ENCODE data around the gene OTX2.

DNA sequence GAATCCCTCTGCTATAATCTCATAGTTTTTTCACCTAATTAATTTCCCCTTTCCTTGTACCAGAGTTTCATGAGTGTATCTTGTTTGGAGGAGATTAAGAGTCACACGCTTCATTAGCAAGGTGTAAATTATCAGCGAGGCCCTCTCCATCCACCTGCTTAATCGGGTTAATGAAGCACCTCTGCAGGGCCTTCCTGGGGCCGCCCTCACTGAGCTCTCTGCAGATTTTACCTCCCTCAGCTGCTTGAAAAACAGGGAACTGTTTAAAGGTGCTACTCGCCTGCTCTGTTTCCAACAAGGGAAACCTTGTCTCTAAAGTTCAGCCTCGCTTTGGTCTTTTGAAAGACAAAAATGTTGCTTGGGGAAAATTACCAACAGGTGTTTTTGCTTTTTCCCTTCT, 35.8 kb downstream of the OTX2 start:
- no peak for TF ChIP-seq POLR2A (IDR thresholded peaks at IDR 0.05; ENCODE audit: low read depth, low read length)
- no peak for TF ChIP-seq SPI1 (IDR thresholded peaks at IDR 0.05; ENCODE audit: low read depth, low read length)
- TF ChIP-seq POU2F2 (IDR thresholded peaks at IDR 0.05; ENCODE audit: low read depth, low read length) = no peak
- no peak for TF ChIP-seq POLR2AphosphoS5 (IDR thresholded peaks at IDR 0.05; ENCODE audit: low read depth, low read length)
- no peak for TF ChIP-seq TAF1 (IDR thresholded peaks at IDR 0.05; ENCODE audit: low read depth, low read length)
- TF ChIP-seq PAX5 (IDR thresholded peaks at IDR 0.05; ENCODE audit: insufficient read depth, low read length, severe bottlenecking) = no peak
